Mucosa of rectum (tissue), 2 donors: ENCODE results near the gene RFLNA.

Experiments
- H3K27ac ChIP-seq, 2 donors: one replicate each; pipeline ENCODE4 v1.7.0; 2013; ENCODE audit warnings: inconsistent platforms in 2 of 2, low read depth in 2 of 2, low read length in 2 of 2
- H3K27me3 ChIP-seq, 2 donors: one replicate each; pipeline ENCODE4 v1.7.0; 2013; ENCODE audit warnings: low read length in 2 of 2; ENCODE audit not compliant: control insufficient read depth in 2 of 2, insufficient read depth in 2 of 2
- H3K36me3 ChIP-seq, 2 donors: one replicate each; pipeline ENCODE4 v1.7.0; 2013; ENCODE audit warnings: low read length in 2 of 2; ENCODE audit not compliant: control insufficient read depth in 2 of 2, insufficient read depth in 2 of 2
- H3K4me1 ChIP-seq, 2 donors: one replicate each; pipeline ENCODE4 v1.7.0; 2013; ENCODE audit warnings: low read length in 2 of 2, mild to moderate bottlenecking in 1 of 2; ENCODE audit not compliant: control insufficient read depth in 2 of 2, insufficient read depth in 2 of 2
- H3K4me3 ChIP-seq, 2 donors: one replicate each; pipeline ENCODE4 v1.7.0; 2013; ENCODE audit warnings: low read length in 2 of 2
- H3K9ac ChIP-seq, 2 donors: one replicate each; pipeline ENCODE4 v1.7.0; 2013; ENCODE audit warnings: low read length in 2 of 2, low read depth in 1 of 2, mild to moderate bottlenecking in 1 of 2
- H3K9me3 ChIP-seq, 2 donors: one replicate each; pipeline ENCODE4 v1.7.0; 2013; ENCODE audit warnings: low read length in 2 of 2; ENCODE audit not compliant: control insufficient read depth in 2 of 2
- donor health status: healthy.
- donor health status: Normal muscosa, but diverticular disease.

Gene RFLNA

GRCh38 chr12:124309744-124310143, 14.9 kb downstream of the RFLNA start:
- H3K9me3 ChIP-seq = no peaks in the 10 kb centered on the region
- peaks cover 7 to 14% of the 10 kb centered on the region in 2 donors for H3K36me3 ChIP-seq
- H3K4me3 ChIP-seq = no peak overlapping the region
- no peak overlapping the region for H3K9ac ChIP-seq
- H3K27ac ChIP-seq = no peak overlapping the region
- no peaks in the 10 kb centered on the region for H3K27me3 ChIP-seq
- no peaks in the 10 kb centered on the region for H3K4me1 ChIP-seq

GRCh38 chr12:124310178-124310577, 15.3 kb downstream of the RFLNA start:
- Histone ChIP-seq H3K4me3 (no peak overlapping the region), H3K9me3 (no peaks in the 10 kb centered on the region)

GRCh38 chr12:124310785-124311184, 15.9 kb downstream of the RFLNA start:
- peaks cover 7 to 15% of the 10 kb centered on the region in 2 donors for H3K36me3 ChIP-seq
- no peaks in the 10 kb centered on the region for H3K9me3 ChIP-seq
- H3K27ac ChIP-seq = no peak overlapping the region
- H3K4me1 ChIP-seq = no peaks in the 10 kb centered on the region
- no peak overlapping the region for H3K9ac ChIP-seq
- no peak overlapping the region for H3K4me3 ChIP-seq
- no peaks in the 10 kb centered on the region for H3K27me3 ChIP-seq

More at GRCh38 chr12:124310178-124310577, 15.3 kb downstream of the RFLNA start:
- H3K27ac ChIP-seq = no peak overlapping the region
- H3K36me3 ChIP-seq = peaks cover 7 to 15% of the 10 kb centered on the region in 2 donors
- no peaks in the 10 kb centered on the region for H3K4me1 ChIP-seq
- no peaks in the 10 kb centered on the region for H3K27me3 ChIP-seq
- H3K9ac ChIP-seq = no peak overlapping the region

- peaks cover 7 to 15% of the 10 kb centered on the region in 2 donors for H3K36me3 ChIP-seq
- H3K27ac ChIP-seq = no peak overlapping the region
- no peak overlapping the region for H3K4me3 ChIP-seq
Observed at GRCh38 chr12:124311292-124312109, 16.6 kb downstream of the RFLNA start.

GRCh38 chr12:124312601-124313000, 17.7 kb downstream of the RFLNA start:
- peaks cover 5 to 15% of the 10 kb centered on the region in 2 donors for H3K36me3 ChIP-seq
- no peaks in the 10 kb centered on the region for H3K9me3 ChIP-seq
- no peak overlapping the region for H3K4me3 ChIP-seq

More at GRCh38 chr12:124311292-124312109, 16.6 kb downstream of the RFLNA start:
- Histone ChIP-seq H3K9ac (no peak overlapping the region), H3K9me3 (no peaks in the 10 kb centered on the region), H3K4me1 (no peaks in the 10 kb centered on the region), H3K27me3 (no peaks in the 10 kb centered on the region)

GRCh38 chr12:124314207-124314606, 19.3 kb downstream of the RFLNA start:
- Histone ChIP-seq H3K9ac (no peak overlapping the region), H3K9me3 (no peaks in the 10 kb centered on the region), H3K36me3 (peaks cover 5 to 15% of the 10 kb centered on the region in 2 donors), H3K4me1 (no peaks in the 10 kb centered on the region), H3K27ac (no peak overlapping the region), H3K27me3 (no peaks in the 10 kb centered on the region), H3K4me3 (no peak overlapping the region)

More at GRCh38 chr12:124312601-124313000, 17.7 kb downstream of the RFLNA start:
- Histone ChIP-seq H3K27ac (no peak overlapping the region), H3K27me3 (no peaks in the 10 kb centered on the region), H3K9ac (no peak overlapping the region), H3K4me1 (no peaks in the 10 kb centered on the region)

GRCh38 chr12:124314766-124315165, 19.9 kb downstream of the RFLNA start:
- no peak overlapping the region for H3K27ac ChIP-seq
- H3K9ac ChIP-seq = no peak overlapping the region
- H3K4me3 ChIP-seq = no peak overlapping the region
- no peaks in the 10 kb centered on the region for H3K27me3 ChIP-seq
- H3K9me3 ChIP-seq = no peaks in the 10 kb centered on the region
- H3K4me1 ChIP-seq = no peaks in the 10 kb centered on the region
- peaks cover 5 to 15% of the 10 kb centered on the region in 2 donors for H3K36me3 ChIP-seq

- Histone ChIP-seq H3K27me3 (no peaks in the 10 kb centered on the region), H3K4me1 (no peaks in the 10 kb centered on the region), H3K36me3 (peaks cover 5 to 15% of the 10 kb centered on the region in 2 donors), H3K9ac (no peak overlapping the region), H3K4me3 (no peak overlapping the region), H3K27ac (no peak overlapping the region), H3K9me3 (no peaks in the 10 kb centered on the region)
Observed at GRCh38 chr12:124315372-124316044, 20.6 kb downstream of the RFLNA start.

- no peaks in the 10 kb centered on the region for H3K9me3 ChIP-seq
- H3K9ac ChIP-seq = no peak overlapping the region
- H3K4me3 ChIP-seq = no peak overlapping the region
- no peaks in the 10 kb centered on the region for H3K4me1 ChIP-seq
- H3K36me3 ChIP-seq = peaks cover 5 to 15% of the 10 kb centered on the region in 2 donors
- no peak overlapping the region for H3K27ac ChIP-seq
- H3K27me3 ChIP-seq = no peaks in the 10 kb centered on the region
Observed at GRCh38 chr12:124316257-124316900, 21.5 kb downstream of the RFLNA start.

GRCh38 chr12:124317400-124317799, 22.5 kb downstream of the RFLNA start:
- Histone ChIP-seq H3K4me3 (no peak overlapping the region), H3K9ac (no peak overlapping the region), H3K4me1 (no peaks in the 10 kb centered on the region), H3K27me3 (no peaks in the 10 kb centered on the region), H3K9me3 (no peaks in the 10 kb centered on the region), H3K36me3 (peaks cover 5 to 15% of the 10 kb centered on the region in 2 donors), H3K27ac (no peak overlapping the region)
